ENCODE measurements around the gene UTF1.

- TF ChIP-seq CTCF (conservative IDR thresholded peaks at IDR 0.05; ENCODE audit: low read length) (no peak), EZH2phosphoT487 (IDR thresholded peaks at IDR 0.05; ENCODE audit: borderline replicate concordance, low read depth, low read length) (no peak)
Observed at GRCh38 chr10:133277277-133277992, 47.4 kb downstream of the UTF1 start.

All from OCI-LY7 (cell line).